Ureter (tissue), 1 donor: ENCODE results near the gene UBC. TPM values are rescaled to one million over a fixed set of nuclear protein-coding genes. Genes with fewer than 3 reads are reported as not detected.
"Not testable (repeated sequence)": the region's sequence is repeated elsewhere in the genome, so short reads cannot be mapped to it uniquely, and the experiment has no call there.

ENCODE experiments used
- DNase-seq: peaks from one replicate; pipeline ENCODE4 v3.0.0-alpha.2; 2020; ENCODE audit warnings: low spot score
- total RNA-seq: library from RNA; stranded (reverse); gene quantifications from one replicate; pipeline ENCODE4 v1.2.4, GENCODE V29; 2023
- donor health status: DM: yes; HTN: yes; CAD: no.

UBC gene
- total RNA-seq, 1 donor from 2014 or later: 1,015 TPM

GRCh38 chr12:124884587-124885438, 29.6 kb downstream of the UBC start:
- DNase-seq: no peak

DNA sequence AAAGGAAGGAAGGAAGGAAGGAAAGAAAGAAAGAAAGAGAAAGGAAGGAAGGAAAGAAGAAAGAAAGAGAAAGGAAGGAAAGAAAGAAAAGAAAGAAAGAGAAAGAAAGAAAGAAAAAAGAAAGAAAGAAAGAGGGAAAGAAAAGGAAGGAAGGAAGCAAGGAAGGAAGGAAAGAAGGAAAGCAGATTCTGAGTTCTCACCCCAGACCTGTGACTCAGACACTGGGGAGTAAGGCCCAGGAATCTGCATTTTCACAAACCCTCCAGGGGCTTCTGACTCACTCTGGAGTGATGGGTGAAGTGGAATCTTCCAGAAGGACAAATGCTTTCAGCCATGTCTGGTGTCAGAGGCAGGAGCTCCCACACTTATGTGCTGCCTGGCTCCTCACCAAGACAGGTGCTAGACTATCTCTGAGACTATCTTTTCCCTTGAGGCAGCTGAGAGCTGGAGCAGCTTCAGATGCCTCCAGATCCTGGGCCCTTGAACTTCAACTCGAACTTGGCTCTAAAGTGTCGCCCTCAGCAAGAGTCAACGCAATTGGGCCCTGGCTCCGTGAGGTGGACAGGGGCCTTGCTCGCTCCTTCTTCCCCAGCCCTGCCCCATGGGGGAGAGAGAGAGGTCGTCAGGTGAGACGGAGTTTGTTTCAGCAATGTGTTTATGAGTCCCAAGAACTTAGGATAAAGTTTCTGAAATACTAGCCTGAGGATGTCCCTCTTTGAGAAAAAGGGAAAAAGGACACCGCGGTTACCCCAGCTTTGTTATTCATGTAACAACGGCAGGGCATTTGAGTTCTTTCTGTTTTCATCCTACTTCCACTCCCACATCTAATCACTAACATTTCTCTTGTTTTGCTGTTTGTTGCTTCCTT, 31.0 kb downstream of the UBC start:
- DNase-seq: no peak

DNA sequence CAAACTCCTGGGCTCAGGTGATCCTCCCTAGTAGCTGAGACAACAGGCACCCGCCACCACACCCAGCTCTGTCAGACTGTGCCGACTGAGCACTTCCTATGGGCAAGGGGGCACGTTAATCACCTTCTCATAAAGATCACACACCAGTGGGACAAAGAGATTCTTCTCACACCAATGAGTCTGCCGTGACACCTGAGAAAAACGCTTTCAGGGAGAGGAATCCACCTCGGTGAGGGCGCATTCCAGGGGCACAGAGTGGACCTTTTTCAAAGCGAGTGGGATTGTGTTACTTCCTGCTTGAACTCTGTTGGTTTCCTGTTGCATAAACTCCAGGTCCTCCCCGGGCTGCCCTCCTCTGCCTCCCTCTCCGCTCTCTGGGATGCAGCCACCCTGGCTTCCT, 33.3 kb downstream of the UBC start:
- DNase-seq: no peak

DNA sequence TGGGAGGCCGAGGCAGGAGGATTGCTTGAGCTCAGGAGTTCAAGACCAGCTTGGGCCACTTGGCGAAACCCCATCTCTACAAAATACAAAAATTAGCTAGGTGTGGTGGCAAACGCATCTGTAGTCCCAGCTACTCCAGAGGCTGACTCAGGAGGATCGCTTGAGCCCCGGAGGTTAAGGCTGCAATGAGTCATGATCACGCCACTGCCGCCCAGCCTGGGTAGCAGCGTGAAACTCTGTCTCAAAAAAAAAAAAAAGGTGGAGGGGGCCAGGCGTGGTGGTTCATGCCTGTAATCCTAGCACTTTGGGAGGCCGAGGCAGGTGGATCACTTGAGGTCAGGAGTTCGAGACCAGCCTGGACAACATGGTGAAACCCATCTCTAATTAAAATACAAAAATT, 34.1 kb downstream of the UBC start:
- not testable (repeated sequence) for DNase-seq

GRCh38 chr12:124878795-124879516, 35.5 kb downstream of the UBC start:
- DNase-seq: no peak

- no peak for DNase-seq
Observed at GRCh38 chr12:124877423-124877822, 37.0 kb downstream of the UBC start.

DNA sequence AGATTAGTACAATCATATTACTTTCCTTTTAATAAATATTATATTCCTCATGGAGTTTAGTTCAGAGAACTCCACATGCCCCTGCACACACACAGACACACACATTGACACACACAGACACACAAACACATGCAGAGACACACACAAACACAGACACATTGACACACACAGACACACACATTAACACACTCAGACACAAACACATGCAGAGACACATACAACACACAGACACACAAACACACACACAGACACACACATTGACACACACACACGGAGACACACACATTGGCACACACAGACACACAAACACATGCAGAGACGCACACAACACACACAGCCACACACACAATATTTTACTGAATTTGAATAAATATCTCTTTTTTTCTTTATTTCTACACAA, 38.3 kb downstream of the UBC start:
- DNase-seq: no peak

DNA sequence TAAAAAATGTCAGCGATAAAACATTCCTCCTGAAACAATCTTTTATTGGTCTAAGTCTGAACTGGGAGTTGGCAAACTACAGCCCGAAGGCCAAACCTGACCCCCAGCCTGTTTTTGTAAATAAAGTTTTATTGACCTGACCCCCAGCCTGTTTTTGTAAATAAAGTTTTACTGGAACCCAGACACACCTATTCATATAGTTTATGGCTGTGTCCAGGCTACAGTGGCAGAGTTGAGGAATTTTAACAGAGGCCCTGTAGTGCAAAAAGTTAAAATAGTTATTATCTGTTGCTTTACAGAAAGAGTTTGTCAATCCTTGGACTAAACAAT, 38.7 kb downstream of the UBC start:
- no peak for DNase-seq

DNA sequence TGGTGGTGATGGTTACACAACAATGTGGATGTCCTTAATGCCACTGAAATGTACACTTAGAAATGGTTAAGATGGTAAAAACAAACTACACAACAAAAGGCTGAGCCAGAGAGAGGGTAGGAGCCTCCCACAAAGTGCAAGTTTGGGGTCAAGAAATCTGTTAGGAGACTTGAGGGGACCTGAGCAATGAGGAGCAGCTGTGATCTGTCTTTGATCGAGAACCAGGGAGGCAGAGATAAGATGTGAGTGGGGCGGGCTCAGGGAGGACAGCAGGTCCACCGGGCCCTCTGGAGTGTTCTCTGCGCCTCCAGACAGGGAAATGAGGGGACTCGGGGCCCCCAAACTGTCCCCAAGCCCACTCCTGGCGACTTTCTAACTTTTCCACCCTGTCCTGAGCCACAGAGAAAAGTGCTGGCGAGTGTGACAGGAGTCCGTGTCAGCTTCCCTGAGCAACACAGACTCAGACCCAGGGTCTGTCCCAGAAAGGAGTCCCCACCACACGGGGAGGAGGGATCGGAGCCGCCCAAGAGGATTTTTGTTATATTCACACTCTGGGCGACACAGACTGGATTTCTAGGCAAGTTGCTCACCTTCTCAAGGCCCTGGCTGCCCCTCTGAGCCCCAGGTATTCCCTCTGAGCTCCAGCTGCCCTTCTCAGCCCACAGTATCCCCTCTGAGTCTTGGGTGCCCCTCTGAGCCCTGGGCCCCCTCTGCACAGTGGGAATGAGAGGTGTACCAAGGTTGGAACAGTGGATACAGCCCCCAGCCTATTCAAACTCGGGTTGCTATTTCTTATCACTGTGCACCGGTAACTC, 39.3 kb downstream of the UBC start:
- DNase-seq: no peak

DNA sequence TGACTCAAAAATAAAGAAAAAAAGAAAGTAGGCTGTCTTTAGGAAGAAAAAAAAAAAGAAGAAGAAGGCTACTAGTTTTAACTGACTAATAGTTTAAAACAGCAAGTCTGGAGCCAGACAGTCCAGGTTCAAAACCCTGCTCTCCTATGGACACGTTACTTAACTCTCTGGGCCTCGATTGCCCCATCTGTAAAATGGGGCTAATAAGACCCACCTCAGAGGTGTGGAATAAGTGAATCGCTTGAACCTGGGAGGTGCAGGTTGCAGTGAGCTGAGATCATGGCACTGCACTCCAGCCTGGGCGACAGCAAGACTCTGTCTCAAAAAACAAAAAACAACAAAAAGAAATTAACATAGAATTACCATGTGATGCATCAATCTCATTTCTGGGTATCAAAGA, 40.3 kb downstream of the UBC start:
- no peak for DNase-seq

DNA sequence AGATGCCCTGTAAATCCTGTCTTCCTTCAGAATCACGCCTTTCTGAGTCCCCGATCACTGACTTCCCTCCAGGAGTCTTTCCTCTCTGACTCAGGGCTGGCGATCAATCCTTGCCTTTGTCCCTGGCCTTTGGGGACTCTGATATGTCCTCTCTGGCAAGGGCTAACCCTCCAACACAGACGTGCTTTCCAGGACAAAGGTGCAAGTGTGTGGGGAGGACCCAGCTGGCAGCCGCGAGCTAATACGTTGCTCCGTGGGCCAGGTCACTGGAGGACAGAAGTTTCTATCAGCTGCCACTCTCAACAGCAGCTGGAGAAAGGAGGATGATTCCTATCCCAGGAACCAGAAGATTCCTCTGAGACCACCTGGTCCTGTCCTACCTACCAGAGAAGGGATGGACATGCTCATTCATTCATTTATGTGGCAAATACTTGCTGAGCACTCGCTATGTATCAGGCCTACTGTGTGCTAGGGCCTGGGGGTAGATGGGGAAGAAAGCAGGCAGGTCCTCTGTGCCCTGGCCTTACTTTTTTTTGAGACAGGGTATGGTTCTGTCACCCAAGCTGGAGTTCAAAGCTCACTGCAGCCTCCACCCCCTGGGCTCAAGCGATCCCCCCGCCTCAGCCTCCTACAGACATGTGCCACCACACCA, 42.3 kb downstream of the UBC start:
- DNase-seq: no peak

- no peak for DNase-seq
Observed at GRCh38 chr12:124871297-124871696, 43.2 kb downstream of the UBC start.

- no peak for DNase-seq
Observed at GRCh38 chr12:124870515-124870914, 43.9 kb downstream of the UBC start.

GRCh38 chr12:124869059-124869665, 45.3 kb downstream of the UBC start:
- no peak for DNase-seq

DNA sequence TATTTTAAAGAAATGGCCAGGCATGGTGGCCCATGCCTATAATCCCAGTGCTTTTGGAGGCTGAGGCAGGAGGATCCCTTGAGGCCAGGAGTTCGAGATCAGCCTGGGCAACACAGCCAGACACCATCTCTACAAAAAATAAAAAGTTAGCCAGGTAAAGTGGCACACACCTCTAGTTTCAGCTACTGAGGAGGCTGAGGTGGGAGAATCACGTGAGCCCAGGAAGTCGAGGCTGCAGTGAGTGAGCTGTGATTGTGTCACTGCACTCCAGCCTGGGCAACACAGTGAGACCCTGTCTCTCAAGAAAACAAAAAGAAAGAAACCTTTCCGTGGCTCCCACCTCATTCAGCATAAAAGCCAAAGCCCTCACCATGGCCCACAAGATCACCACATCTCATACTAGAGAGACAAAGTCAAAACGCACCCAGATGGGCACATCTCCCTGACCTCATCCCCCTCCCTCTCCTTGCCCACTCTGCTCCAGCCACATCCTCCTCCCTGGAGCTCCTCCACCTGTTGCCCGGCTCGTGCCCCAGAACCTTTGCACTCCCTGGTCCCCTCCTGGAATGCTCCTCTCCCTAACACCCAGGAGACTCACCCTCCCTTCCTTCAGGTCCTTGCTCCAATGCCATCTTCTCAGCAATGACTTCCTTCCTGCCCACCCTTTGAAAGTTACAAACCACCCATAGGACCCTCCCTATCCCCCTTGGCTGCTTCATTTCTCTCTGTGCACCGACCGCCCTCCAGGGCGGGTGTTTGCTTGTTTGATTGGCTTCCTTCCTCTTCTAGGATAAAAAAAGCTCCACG, 46.0 kb downstream of the UBC start:
- no peak for DNase-seq

- DNase-seq: no peak
Observed at GRCh38 chr12:124867401-124867930, 47.0 kb downstream of the UBC start.

DNA sequence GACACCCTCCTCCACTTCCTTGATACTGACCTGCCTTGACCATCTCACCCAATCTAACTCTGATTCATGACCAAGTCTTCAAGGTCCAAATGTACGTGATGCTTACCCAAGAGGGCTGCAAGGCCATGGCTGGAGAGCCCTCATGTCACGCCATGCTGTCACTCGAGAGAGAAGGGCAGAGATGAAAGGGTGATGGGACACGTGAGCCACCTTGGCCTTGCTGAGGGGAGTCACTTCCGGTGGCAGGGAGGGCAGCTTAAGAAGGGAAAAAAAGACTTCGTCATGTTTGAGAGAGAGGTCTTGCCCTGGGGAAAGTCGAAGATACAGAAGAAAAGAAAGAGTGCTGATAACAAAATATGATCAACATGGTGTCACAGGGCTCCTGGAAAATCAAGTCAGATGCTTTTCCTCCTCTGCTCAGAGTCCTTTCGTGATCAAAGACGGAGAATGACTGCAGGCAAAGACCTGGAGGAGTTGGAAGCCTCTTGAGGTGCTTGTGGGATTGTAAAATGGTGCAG, 47.5 kb downstream of the UBC start:
- DNase-seq: no peak

DNA sequence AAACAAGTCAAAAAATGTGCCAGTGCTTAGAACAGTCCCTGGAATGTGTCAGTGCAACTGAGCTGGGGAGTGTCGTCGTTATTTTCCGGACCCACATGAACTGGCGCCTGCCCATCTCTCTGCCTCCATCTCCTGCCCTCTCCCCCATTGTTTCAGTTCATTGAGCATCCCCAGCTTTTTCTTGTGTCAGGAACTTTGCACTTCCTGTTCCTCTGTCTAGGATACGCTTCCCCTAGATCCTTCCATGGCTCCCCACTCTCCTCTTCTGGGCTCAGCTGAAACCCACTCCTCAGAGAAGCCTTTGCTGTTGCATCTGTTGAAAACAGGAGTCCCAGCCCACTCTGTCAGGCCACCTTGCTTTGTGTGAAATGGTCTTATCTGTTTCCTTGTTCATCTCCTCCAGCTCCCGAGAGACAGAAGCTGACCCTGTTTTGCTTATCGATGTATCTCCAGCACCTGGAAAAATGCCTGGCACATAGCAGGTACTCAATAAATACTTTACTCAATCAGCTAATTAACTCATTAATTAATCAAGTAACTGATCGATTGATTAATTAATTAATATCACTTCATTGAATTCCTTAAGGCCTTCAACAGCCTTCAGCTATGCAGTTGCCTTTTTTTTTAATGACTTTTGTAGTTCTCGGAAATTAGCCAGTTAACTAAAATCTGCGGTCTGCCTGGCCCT, 48.1 kb downstream of the UBC start:
- no peak for DNase-seq

DNA sequence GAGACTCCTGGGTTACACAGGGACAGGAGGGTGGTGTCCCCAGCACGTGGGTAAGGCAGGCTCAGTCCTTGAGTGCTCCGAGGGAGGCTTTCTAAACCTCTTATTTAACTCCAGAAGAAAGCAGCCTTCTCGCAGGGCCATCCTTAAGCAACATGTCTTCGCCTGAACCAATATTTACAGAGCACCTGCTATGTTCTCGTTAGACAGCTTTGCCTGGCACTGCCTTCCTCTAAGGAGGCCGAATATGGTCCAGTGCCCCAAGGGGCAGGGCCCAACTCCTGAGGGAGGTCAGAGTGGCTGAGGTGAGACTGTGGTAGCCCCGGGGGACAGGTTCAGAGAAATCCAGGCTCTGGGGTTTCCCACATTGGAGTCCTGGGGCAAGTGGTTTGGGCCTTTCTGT, 48.7 kb downstream of the UBC start:
- DNase-seq: no peak
